ENCODE data around the gene TAS2R38.

DNA sequence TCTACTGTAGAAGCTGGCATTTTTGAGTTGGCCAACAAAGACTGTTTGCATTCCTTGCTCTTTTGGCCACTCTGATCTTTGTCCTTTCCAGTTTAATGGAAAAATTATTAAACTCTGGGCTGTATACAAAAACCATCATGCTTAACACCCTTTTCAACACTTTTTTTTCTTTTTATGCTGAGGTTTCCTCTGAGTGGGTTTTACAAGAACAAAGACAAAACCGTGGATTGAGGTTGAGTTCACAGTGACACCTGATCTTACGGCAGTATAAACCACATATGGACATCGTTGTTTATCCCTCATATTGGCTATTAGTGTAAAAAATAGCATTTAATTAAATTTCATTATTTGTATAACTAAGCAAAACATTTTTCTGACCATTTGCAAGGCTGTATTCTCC lies 43.9 kb upstream of the TAS2R38 start:
- TF ChIP-seq, protein P1, sequence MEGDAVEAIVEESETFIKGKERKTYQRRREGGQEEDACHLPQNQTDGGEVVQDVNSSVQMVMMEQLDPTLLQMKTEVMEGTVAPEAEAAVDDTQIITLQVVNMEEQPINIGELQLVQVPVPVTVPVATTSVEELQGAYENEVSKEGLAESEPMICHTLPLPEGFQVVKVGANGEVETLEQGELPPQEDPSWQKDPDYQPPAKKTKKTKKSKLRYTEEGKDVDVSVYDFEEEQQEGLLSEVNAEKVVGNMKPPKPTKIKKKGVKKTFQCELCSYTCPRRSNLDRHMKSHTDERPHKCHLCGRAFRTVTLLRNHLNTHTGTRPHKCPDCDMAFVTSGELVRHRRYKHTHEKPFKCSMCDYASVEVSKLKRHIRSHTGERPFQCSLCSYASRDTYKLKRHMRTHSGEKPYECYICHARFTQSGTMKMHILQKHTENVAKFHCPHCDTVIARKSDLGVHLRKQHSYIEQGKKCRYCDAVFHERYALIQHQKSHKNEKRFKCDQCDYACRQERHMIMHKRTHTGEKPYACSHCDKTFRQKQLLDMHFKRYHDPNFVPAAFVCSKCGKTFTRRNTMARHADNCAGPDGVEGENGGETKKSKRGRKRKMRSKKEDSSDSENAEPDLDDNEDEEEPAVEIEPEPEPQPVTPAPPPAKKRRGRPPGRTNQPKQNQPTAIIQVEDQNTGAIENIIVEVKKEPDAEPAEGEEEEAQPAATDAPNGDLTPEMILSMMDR (IDR thresholded peaks at IDR 0.05) = no peak
- TF ChIP-seq POLR2A (IDR thresholded peaks at IDR 0.05) (no peak), POLR2AphosphoS5 (IDR thresholded peaks at IDR 0.05) (no peak)
